HCT116 (cell line): Measurements from ENCODE around the gene NEURL1B. TPM values are rescaled to one million over a fixed set of nuclear protein-coding genes. Genes with fewer than 3 reads are reported as not detected.

Experiments
- ATAC-seq: fragments of 200-7000 bp; cut with Tn5 transposase; 2 replicates; pipeline ENCODE4 v1.9.1; 2020; ENCODE audit warnings: mild to moderate bottlenecking, moderate library complexity
- BruUV-seq: library from RNA; stranded (reverse); fragments of 400-500 nt; replicated peaks from 2 replicates; lab custom pipeline; 2021; lab: Mats Ljungman, UMichigan
- CTCF ChIA-PET: fragments of 300-600 bp; sonication (Branson Sonifier 250); formaldehyde crosslinking; loops from one replicate; lab custom pipeline; 2021; ENCODE audit warnings: antibody characterized with exemption; lab: Charles Lee
- POLR2A ChIA-PET: fragments of 300-600, 350-600 bp; sonication (Branson Sonifier 250); formaldehyde crosslinking; loops from one replicate; lab custom pipeline; 2021; ENCODE audit warnings: antibody characterized with exemption; lab: Charles Lee
- RAD21 ChIA-PET, 2 experiments: fragments of 300-600 bp; sonication (Branson Sonifier 250); formaldehyde crosslinking; loops; one replicate each; lab custom pipeline; 2023; ENCODE audit warnings: low total read pairs in 2 of 2; ENCODE audit not compliant: uncharacterized antibody in 2 of 2, unreplicated experiment in 2 of 2, low non-redundant PET in 1 of 2; lab: Charles Lee
- DNase-seq: peaks from one replicate; pipeline ENCODE4 v3.0.0-alpha.2; 2010; ENCODE audit warnings: low read depth, low spot score
- H2AFZ ChIP-seq: fragments of 200-600 bp; shearing (Covaris generic), sonication (generic); 2 replicates; pipeline ENCODE4 v1.6.1; 2017; ENCODE audit warnings: low read depth, mixed run types, mixed read lengths, antibody characterized with exemption, low read length; ENCODE audit not compliant: poor library complexity, severe bottlenecking
- H3K27ac ChIP-seq: 2 replicates; pipeline ENCODE4 v1.5.1; 2012; ENCODE audit warnings: low read depth, low read length
- H3K27me3 ChIP-seq: fragments of 200-600 bp; sonication (generic); 2 replicates; pipeline ENCODE4 v1.6.1; 2016; ENCODE audit warnings: mixed run types, low read length, mixed read lengths; ENCODE audit not compliant: insufficient read depth
- H3K36me3 ChIP-seq, 2 experiments: fragments of 200-500 bp in 1 of 2; fragments of 200-600 bp in 1 of 2; sonication (Bioruptor generic) in 1 of 2; sonication (generic) in 1 of 2; 2 replicates each; pipeline versions ENCODE4 v1.5.1 to v1.6.1; 2014 to 2016; ENCODE audit warnings: low read length in 2 of 2, inconsistent platforms in 1 of 2, mixed read lengths in 1 of 2, mixed run types in 1 of 2; ENCODE audit not compliant: insufficient read depth in 2 of 2, control insufficient read depth in 1 of 2
- H3K4me1 ChIP-seq, 2 experiments: fragments of 200-600 bp in 1 of 2; sonication (generic) in 1 of 2; 2 replicates each; pipeline versions ENCODE4 v1.5.1 to v1.6.1; 2012 to 2017; ENCODE audit warnings: low read length in 2 of 2, inconsistent platforms in 1 of 2, mild to moderate bottlenecking in 1 of 2, mixed read lengths in 1 of 2, mixed run types in 1 of 2, moderate library complexity in 1 of 2; ENCODE audit not compliant: insufficient read depth in 2 of 2, control insufficient read depth in 1 of 2
- H3K4me2 ChIP-seq: fragments of 200-600 bp; sonication (generic); 2 replicates; pipeline ENCODE4 v1.6.1; 2017; ENCODE audit warnings: mixed run types, low read length, mixed read lengths
- H3K4me3 ChIP-seq, 2 experiments: fragments of 200-600 bp in 1 of 2; sonication (generic) in 1 of 2; replicated peaks in 1 of 2; 2 replicates each; pipeline ENCODE4 v1.5.1; 2011 to 2016; ENCODE audit warnings: low read length in 2 of 2, control low read depth in 1 of 2, low read depth in 1 of 2, mild to moderate bottlenecking in 1 of 2, mixed read lengths in 1 of 2, mixed run types in 1 of 2
- H3K79me2 ChIP-seq: fragments of 200-600 bp; sonication (generic); 2 replicates; pipeline ENCODE4 v1.6.1; 2017; ENCODE audit warnings: mild to moderate bottlenecking, mixed run types, low read length, moderate library complexity, mixed read lengths; ENCODE audit not compliant: insufficient read depth
- H3K9ac ChIP-seq: fragments of 200-600 bp; sonication (generic); 2 replicates; pipeline ENCODE4 v1.6.1; 2016; ENCODE audit warnings: low read length, mixed read lengths
- H3K9me2 ChIP-seq: fragments of 200-600 bp; sonication (generic), shearing (Covaris generic); 2 replicates; pipeline ENCODE4 v1.6.1; 2017; ENCODE audit warnings: mixed run types, mild to moderate bottlenecking, moderate library complexity; ENCODE audit not compliant: insufficient read depth
- H3K9me3 ChIP-seq, 2 experiments: fragments of 200-500 bp in 1 of 2; fragments of 200-600 bp in 1 of 2; sonication (Bioruptor generic) in 1 of 2; sonication (generic) in 1 of 2; 2 replicates each; pipeline ENCODE4 v1.6.1; 2014 to 2017; ENCODE audit warnings: low read length in 2 of 2, mixed read lengths in 2 of 2, inconsistent platforms in 1 of 2, low read depth in 1 of 2, mild to moderate bottlenecking in 1 of 2, mixed run types in 1 of 2, moderate library complexity in 1 of 2; ENCODE audit not compliant: control insufficient read depth in 1 of 2, insufficient read depth in 1 of 2
- H4K20me1 ChIP-seq: fragments of 200-600 bp; sonication (generic), shearing (Covaris generic); 2 replicates; pipeline ENCODE4 v1.6.1; 2017; ENCODE audit warnings: mixed run types, mild to moderate bottlenecking, moderate library complexity; ENCODE audit not compliant: insufficient read depth
- ATF3 ChIP-seq: IDR thresholded peaks from 2 replicates; pipeline ENCODE4 v1.6.1; 2012
- CBX3 ChIP-seq: IDR thresholded peaks from 2 replicates; pipeline ENCODE4 v1.6.1; 2012; ENCODE audit warnings: low read depth
- CTCF ChIP-seq, 3 experiments: fragments of 200-600 bp in 1 of 3; sonication (generic) in 1 of 3; IDR thresholded peaks in 2 of 3; conservative IDR thresholded peaks in 1 of 3; 2 replicates each; pipeline ENCODE4 v1.5.1; 2012 to 2017; ENCODE audit warnings: low read depth in 2 of 3, low read length in 2 of 3, antibody characterized with exemption in 1 of 3, borderline replicate concordance in 1 of 3, control low read depth in 1 of 3, mild to moderate bottlenecking in 1 of 3, mixed read lengths in 1 of 3, mixed run types in 1 of 3, moderate library complexity in 1 of 3; ENCODE audit not compliant: insufficient read depth in 1 of 3
- EZH2phosphoT487 ChIP-seq: fragments of 200-600 bp; IDR thresholded peaks from 2 replicates; pipeline ENCODE4 v1.6.1; 2018; ENCODE audit warnings: antibody characterized with exemption, borderline replicate concordance
- JUND ChIP-seq: IDR thresholded peaks from 2 replicates; pipeline ENCODE4 v1.6.1; 2012
- MAX ChIP-seq: IDR thresholded peaks from 2 replicates; pipeline ENCODE4 v1.6.1; 2012
- POLR2AphosphoS5 ChIP-seq: IDR thresholded peaks from 2 replicates; pipeline ENCODE4 v1.6.1; 2011; ENCODE audit warnings: mild to moderate bottlenecking, low read depth, low read length, moderate library complexity
- RAD21 ChIP-seq: IDR thresholded peaks from 2 replicates; pipeline ENCODE4 v1.6.1; 2012; ENCODE audit warnings: low read depth, mild to moderate bottlenecking
- SIN3A ChIP-seq: IDR thresholded peaks from 2 replicates; pipeline ENCODE4 v1.6.1; 2012; ENCODE audit warnings: low read depth
- SP1 ChIP-seq: IDR thresholded peaks from 2 replicates; pipeline ENCODE4 v1.6.1; 2012; ENCODE audit warnings: low read depth
- SRF ChIP-seq: IDR thresholded peaks from 2 replicates; pipeline ENCODE4 v1.6.1; 2012; ENCODE audit warnings: low read depth
- TCF7L2 ChIP-seq: IDR thresholded peaks from 2 replicates; pipeline ENCODE4 v1.7.0; 2011; ENCODE audit warnings: borderline replicate concordance, inconsistent platforms; ENCODE audit not compliant: insufficient read depth, insufficient read length; ENCODE audit errors: extremely low read depth
- ZBTB33 ChIP-seq: IDR thresholded peaks from 2 replicates; pipeline ENCODE4 v1.6.1; 2011; ENCODE audit warnings: mild to moderate bottlenecking, low read length, moderate library complexity; ENCODE audit not compliant: insufficient replicate concordance; ENCODE audit errors: extremely low read depth
- ZFX ChIP-seq: fragments of 450-650 bp; IDR thresholded peaks from 2 replicates; pipeline ENCODE4 v1.6.1; 2017
- intact Hi-C: fragments of 100-400 bp; cut with micrococcal nuclease; formaldehyde crosslinking; loops from 2 replicates; pipeline ENCODE4 v1.10.0; 2022
- total RNA-seq: library from RNA; stranded (reverse); gene quantifications from one replicate; pipeline ENCODE4 v1.2.1, GENCODE V29; 2021; ENCODE audit not compliant: unreplicated experiment

Gene NEURL1B
- total RNA-seq, 1 experiment from 2014 or later: 5.8 TPM

- H3K4me1 ChIP-seq: no peaks in the 10 kb centered on the region
- H2AFZ ChIP-seq: no peak overlapping the region
- TF ChIP-seq TCF7L2: no peak
- no peak for TF ChIP-seq JUND
- TF ChIP-seq EZH2phosphoT487: no peak
- no peak for TF ChIP-seq MAX
- no peak for TF ChIP-seq CBX3
- no peak for TF ChIP-seq RAD21
- H3K9ac ChIP-seq: no peak overlapping the region
- H3K9me3 ChIP-seq: no peaks in the 10 kb centered on the region
- H3K4me2 ChIP-seq: no peak overlapping the region
- H3K27me3 ChIP-seq: no peaks in the 10 kb centered on the region
- DNase-seq (no peak), ATAC-seq (no peak)
- H3K27ac ChIP-seq: no peak overlapping the region
- no TSS peak for BruUV-seq
- no peaks in the 10 kb centered on the region for H4K20me1 ChIP-seq
- ChIA-PET CTCF (no interaction called here), POLR2A (no interaction called here), RAD21 (no interaction called here)
- intact Hi-C loops: no loop called here
- no peaks in the 10 kb centered on the region for H3K9me2 ChIP-seq
- no peaks in the 10 kb centered on the region for H3K79me2 ChIP-seq
- H3K4me3 ChIP-seq: no peak overlapping the region
- no peaks in the 10 kb centered on the region for H3K36me3 ChIP-seq
Observed at GRCh38 chr5:172616136-172616535, 24.9 kb upstream of the NEURL1B start.

- POLR2A ChIA-PET: no interaction called here
- TF ChIP-seq SRF (no peak), CTCF (IDR thresholded peaks at IDR 0.05 in 2 of 3, conservative IDR thresholded peaks at IDR 0.05 in 1 of 3; ENCODE audit: borderline replicate concordance in 1 of 3, insufficient read depth in 1 of 3, low read depth in 2 of 3, low read length in 2 of 3) (no peak), SIN3A (no peak), ZFX (no peak), CBX3 (no peak), ZBTB33 (no peak), POLR2AphosphoS5 (no peak), MAX (no peak), SP1 (no peak), ATF3 (no peak)
Observed at GRCh38 chr5:172616730-172617129, 24.3 kb upstream of the NEURL1B start.

More at GRCh38 chr5:172616730-172617129, 24.3 kb upstream of the NEURL1B start:
- CTCF ChIA-PET: no interaction called here
- no peaks in the 10 kb centered on the region for H3K79me2 ChIP-seq
- no peak overlapping the region for H3K27ac ChIP-seq
- intact Hi-C loops: no loop called here
- no peaks in the 10 kb centered on the region for H3K4me1 ChIP-seq
- no peaks in the 10 kb centered on the region for H3K9me3 ChIP-seq
- no peak overlapping the region for H3K9ac ChIP-seq
- no peaks in the 10 kb centered on the region for H3K27me3 ChIP-seq
- no peak for ATAC-seq
- no peak for DNase-seq
- BruUV-seq: no TSS peak
- H3K36me3 ChIP-seq: no peaks in the 10 kb centered on the region
- no peak overlapping the region for H3K4me2 ChIP-seq
- no peak overlapping the region for H2AFZ ChIP-seq
- no peak overlapping the region for H3K4me3 ChIP-seq
- H4K20me1 ChIP-seq: no peaks in the 10 kb centered on the region
- RAD21 ChIA-PET: no interaction called here
- H3K9me2 ChIP-seq: no peaks in the 10 kb centered on the region
